ENCODE data around the gene TMEM221. TPM values are rescaled to one million over a fixed set of nuclear protein-coding genes. Genes with fewer than 3 reads are reported as not detected.

Gene TMEM221
- total RNA-seq, 1 donor from 2014 or later, result not detected

- no peak for DNase-seq
- CTCF ChIA-PET, result no interaction called here
- intact Hi-C loops (cut with micrococcal nuclease), result no loop called here
- no peaks in the 10 kb centered on the region for H3K9me3 Mint-ChIP-seq
- TF ChIP-seq CTCF (IDR thresholded peaks at IDR 0.05), result no peak
- peaks cover 46% of the 10 kb centered on the region for H3K36me3 Mint-ChIP-seq (ENCODE audit: low read depth)
- POLR2A ChIA-PET, result interaction anchor here (0.6 to 1.1 kb wide), 2 partner anchors 43 to 600 kb away, joined by 3 read pairs; no protein-coding TSS in a partner anchor
- H3K4me1 Mint-ChIP-seq, result peaks cover 48% of the 10 kb centered on the region
- peak overlapping the region; percentile 92 for H3K4me3 Mint-ChIP-seq
- ATAC-seq (ENCODE audit: low read depth), result peak; percentile 20
- H3K27me3 Mint-ChIP-seq, result no peaks in the 10 kb centered on the region
- H3K27ac Mint-ChIP-seq, result no peak overlapping the region
Observed at GRCh38 chr19:17402982-17403855, 45.2 kb downstream of the TMEM221 start.

- Mint-ChIP-seq H3K4me3 (no peak overlapping the region), H3K27me3 (no peaks in the 10 kb centered on the region), H3K36me3 (ENCODE audit: low read depth) (peaks cover 50% of the 10 kb centered on the region), H3K4me1 (peaks cover 33% of the 10 kb centered on the region), H3K9me3 (no peaks in the 10 kb centered on the region), H3K27ac (no peak overlapping the region)
- ATAC-seq (ENCODE audit: low read depth) (no peak), DNase-seq (no peak)
- ChIA-PET CTCF (no interaction called here), POLR2A (interaction anchor here (0.8 kb wide), 1 partner anchor 624 kb away, joined by 3 read pairs; no protein-coding TSS in a partner anchor)
- intact Hi-C loops (cut with micrococcal nuclease), result no loop called here
- TF ChIP-seq CTCF (IDR thresholded peaks at IDR 0.05), result no peak
Observed at GRCh38 chr19:17401628-17402027, 46.8 kb downstream of the TMEM221 start.

DNA sequence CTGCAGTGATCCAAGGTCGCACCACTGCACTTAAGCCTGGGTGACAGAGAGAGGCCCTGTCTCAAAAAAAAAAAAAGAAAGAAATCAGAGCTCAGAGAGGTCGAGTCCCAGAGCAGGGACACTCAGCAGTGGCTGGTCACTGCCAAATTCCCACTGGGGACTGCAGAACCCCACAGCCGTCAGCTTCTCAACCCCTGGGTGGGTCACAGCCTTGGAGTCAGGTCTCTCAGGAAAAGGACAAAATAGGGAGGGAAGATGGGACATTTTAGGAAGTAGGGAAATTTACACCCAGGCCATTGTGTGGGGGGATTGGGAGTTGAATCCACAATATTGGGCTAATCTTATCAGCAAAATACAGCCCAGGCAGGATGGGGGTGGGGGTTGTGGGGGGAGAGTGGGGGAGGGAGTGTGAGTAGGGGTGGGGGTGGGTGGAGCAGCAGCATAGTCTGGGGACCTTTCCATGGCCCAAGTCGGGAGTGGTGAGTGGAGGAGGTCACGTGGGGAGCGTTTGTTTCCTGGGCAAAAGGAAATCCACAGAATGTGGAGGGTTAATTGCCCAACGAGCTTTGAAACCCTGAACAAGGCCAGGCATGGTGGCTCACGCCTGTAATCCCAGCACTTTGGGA, 49.5 kb downstream of the TMEM221 start:
- no peaks in the 10 kb centered on the region for H3K9me3 Mint-ChIP-seq
- TF ChIP-seq CTCF (IDR thresholded peaks at IDR 0.05), result no peak
- ATAC-seq (ENCODE audit: low read depth), result no peak
- peaks cover 17% of the 10 kb centered on the region for H3K4me1 Mint-ChIP-seq
- no peaks in the 10 kb centered on the region for H3K27me3 Mint-ChIP-seq
- POLR2A ChIA-PET, result interaction anchor here (0.6 to 1.0 kb wide), 4 partner anchors 8 to 882 kb away, joined by 3 to 4 read pairs (median 3); no protein-coding TSS in a partner anchor
- DNase-seq, result no peak
- H3K27ac Mint-ChIP-seq, result no peak overlapping the region
- peaks cover 41% of the 10 kb centered on the region for H3K36me3 Mint-ChIP-seq (ENCODE audit: low read depth)
- intact Hi-C loops (cut with micrococcal nuclease), result no loop called here
- CTCF ChIA-PET, result interaction anchor here (1.2 kb wide), 1 partner anchor 13 kb away, joined by 3 read pairs; no protein-coding TSS in a partner anchor
- no peak overlapping the region for H3K4me3 Mint-ChIP-seq

- DNase-seq (no peak), ATAC-seq (ENCODE audit: low read depth) (no peak)
- H3K27ac Mint-ChIP-seq, result no peak overlapping the region
- ChIA-PET CTCF (interaction anchor here (1.2 kb wide), 1 partner anchor 70 kb away, joined by 3 read pairs; no protein-coding TSS in a partner anchor), POLR2A (interaction anchor here (0.7 to 0.9 kb wide), 2 partner anchors 10 to 75 kb away, joined by 3 read pairs; partner anchors contain the start of genes BST2 and SLC27A1)
- intact Hi-C loops (cut with micrococcal nuclease), result loop anchor here (1.0 to 5.0 kb wide), 2 partner anchors 71 to 318 kb away; partner anchors contain the start of genes HAUS8 and MYO9B
- H3K9me3 Mint-ChIP-seq, result no peaks in the 10 kb centered on the region
- peaks cover 14% of the 10 kb centered on the region for H3K36me3 Mint-ChIP-seq (ENCODE audit: low read depth)
- peaks cover 21% of the 10 kb centered on the region for H3K4me1 Mint-ChIP-seq
- H3K27me3 Mint-ChIP-seq, result no peaks in the 10 kb centered on the region
- no peak overlapping the region for H3K4me3 Mint-ChIP-seq
- no peak for TF ChIP-seq CTCF (IDR thresholded peaks at IDR 0.05)
Observed at GRCh38 chr19:17394891-17395415, 53.5 kb downstream of the TMEM221 start.

All from activated B cell treated with CpG ODN at 0.5 μM for 24 hours (primary cell).